GM18517 (cell line): ENCODE data around the gene BMPER.

Source experiments
- ATAC-seq: cut with Tn5 transposase; IDR thresholded peaks from one replicate; pipeline ENCODE4 v1.9.1; 2021; ENCODE audit warnings: mild to moderate bottlenecking, moderate library complexity; ENCODE audit not compliant: unreplicated experiment

Gene BMPER

DNA sequence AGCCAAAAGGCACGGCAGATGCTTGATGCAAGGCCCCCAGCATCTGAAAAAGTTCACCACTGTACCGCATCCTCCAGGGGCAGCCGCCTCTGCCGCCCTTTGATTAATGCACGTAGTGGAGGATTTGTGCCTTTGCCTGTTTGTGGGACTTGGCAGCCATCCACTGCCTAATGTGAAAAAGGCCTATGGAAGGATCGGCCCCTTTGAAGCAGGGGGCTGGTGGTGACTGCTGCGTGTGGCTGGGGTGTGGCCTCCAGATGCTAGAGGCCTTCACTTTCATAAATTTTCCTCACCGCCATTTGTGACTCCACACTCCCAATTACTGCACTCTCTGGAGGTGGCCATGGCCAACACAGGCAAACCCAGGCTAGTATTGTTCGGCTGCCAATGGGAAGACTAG is 226.0 kb downstream of the BMPER start:
- ATAC-seq = no peak

DNA sequence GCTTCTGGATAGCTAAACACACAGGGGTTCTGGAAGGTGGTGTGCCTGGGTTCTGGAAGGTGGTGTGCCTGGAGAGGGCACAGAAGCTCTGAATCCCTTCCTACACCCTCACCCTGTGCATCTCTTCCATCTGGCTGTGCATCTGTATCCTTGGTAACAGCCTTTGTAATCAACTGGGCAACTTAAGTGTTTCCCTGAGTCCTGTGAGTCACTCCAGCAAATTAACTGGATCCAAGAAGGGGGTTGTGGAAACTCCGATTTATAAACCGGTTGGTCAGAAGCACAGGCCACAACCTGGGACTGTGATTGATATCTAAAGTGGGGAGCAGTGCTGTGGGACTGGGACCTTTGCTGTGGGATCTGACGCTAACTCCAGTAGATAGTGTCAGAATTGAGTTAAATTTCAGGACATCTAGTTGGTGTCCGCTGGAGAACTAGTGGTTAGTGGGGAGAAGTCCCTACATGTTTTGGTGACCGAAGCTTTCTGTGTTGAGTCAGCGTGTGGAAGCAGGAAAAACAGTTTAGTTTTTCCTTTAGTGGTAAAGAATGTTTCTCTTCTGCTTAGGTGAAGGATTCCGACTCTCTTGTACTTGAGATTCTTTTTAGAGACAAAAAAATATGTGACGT is 228.1 kb downstream of the BMPER start:
- ATAC-seq = no peak

DNA sequence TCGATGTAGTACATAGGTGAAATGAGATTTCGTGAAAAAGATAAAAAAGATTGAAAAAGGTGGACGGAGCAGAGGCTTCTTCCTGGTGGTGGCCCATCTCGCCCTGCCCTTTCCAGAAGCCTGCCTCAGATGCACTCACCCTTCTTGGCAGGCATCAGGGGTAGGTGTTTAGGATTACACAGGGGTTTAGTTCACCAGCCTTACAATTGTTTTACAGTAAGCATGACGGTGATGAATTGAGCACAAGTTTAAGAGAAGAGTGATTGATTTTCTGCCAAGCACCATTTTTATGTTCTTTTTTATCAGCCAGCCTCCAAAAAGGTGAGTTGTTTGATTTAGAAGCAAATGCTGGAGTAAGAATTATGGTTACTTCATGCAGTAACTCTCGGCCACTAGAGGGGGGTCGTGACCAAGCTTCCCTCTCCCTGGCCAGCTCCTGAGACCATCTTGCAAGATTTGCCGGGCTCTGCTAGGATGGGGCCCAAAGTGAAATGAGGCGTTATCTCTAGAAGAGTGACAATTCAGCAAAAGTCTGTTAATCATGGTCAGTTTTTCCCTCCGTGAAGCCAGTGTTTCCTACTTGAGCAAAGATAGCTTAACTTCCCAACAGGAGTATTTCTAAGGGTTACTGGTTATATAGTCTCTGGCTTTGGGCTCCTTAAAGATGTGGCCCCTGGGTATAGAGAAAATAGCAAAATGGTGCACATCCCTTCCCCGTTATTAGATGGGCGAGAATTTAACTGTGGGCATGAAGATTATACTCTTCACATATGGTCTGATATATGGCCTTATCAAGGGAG is 228.8 kb downstream of the BMPER start:
- no peak for ATAC-seq

DNA sequence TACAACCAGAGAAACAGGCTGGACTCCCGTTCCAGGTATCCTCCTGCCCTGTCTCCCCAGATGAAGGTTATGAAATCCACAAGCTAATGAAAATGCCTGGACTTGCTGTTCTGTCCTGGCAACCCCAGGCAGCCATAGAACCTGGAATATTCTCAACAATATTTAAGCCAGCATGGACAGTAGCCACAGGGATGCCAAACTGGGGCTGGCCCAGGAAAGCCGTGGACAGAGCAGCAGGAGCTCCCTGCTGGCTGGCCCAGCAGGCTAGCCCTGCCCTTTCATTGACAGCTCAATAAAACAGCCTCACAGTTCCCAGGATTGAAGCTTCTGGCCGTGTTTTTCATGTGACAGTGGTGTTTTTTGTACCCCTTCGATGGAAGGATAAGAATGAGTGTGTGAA is 230.6 kb downstream of the BMPER start:
- no peak for ATAC-seq

DNA sequence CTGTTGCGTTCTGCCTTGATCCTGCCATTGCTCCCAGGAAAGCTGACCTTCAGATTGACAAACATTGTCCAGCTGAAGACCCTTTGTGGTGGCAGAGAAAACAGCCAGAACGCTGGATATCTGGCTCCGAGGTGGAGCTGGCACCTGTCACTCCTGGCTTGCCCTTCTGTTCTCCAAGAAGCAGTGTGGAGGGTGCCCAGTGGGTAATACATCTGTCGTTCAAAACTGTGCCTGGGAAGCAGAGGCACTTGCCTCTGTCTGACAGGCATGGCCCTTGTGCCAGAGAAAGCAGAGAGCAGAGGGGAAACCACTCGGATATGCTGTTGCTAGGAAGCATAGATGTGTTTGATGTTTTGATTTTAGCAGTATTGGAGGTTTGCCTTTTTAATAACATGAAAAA is 231.4 kb downstream of the BMPER start:
- ATAC-seq = no peak

DNA sequence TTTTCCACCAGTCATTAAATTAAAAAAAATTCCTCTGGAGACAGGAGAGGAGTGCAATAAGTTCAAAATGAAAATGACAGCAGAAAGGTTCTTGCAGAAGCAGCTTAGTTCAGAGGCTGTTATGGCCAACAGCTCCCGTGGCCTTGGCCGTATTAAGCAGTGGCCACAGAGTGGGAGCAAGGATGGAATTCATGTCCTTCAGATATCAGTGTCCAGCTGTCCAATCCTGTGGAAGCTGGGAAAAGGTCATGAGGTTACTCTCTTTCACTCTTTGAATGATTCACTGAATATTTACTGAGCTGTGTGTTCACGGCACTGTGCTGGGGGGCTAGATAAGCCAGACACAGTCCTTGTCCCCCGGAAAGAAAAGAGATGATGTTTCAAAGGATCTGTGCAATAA is 231.8 kb downstream of the BMPER start:
- ATAC-seq = no peak

DNA sequence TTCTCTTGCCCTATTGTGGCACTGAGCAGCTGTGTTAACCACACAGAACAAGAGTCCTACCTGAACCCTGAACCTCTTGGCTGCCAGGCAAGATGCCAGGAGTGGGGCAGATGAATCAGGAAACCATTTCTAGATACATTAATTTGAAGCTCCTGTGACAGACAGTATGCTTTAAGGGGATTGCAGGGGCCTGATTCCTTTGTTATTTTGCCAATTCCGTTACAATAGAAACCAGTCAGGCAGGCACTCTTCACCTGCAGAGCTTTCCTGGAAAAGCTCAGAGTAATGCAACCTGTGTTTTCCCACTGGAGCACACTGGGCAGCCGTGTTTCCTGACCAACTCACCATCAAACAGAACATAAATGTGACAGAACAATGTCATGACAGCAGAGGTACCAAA is 233.1 kb downstream of the BMPER start:
- ATAC-seq = no peak

DNA sequence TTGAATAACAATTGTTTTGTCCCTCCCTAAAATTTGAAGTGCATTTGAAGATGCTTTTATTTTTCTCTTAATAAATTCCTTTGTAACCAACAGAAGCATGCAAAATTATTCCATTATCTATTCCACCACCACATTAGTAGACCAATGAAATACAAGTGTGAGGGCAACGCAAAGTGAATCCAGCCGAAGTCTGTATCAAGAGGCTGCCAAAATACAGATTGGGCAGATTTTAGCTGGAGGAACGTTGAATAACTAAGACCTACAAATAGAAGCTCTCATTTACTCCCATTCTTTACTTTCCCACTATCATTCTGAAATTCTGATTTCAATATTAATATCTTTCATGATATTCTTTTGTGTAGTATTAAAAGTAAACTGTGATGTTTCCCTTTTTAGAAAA is 233.7 kb downstream of the BMPER start:
- no peak for ATAC-seq

DNA sequence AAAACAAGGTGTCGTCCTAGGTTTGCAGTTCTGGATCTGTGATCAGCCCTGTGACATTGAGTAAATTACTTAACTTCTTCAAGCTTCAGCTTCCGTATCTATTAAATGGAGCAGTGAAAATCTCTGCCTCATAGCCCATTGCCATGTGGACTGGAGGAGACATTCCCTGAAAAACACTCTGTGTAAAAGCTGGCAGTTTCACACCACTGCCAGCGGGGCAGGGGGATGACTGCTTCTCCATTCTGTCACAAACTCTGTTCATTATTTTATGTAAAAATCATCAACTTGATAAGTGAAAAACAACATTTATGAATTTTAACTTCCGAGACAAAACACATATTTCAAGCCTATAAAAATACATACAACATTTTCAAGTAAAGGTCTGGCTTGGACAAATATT is 234.7 kb downstream of the BMPER start:
- ATAC-seq = no peak

DNA sequence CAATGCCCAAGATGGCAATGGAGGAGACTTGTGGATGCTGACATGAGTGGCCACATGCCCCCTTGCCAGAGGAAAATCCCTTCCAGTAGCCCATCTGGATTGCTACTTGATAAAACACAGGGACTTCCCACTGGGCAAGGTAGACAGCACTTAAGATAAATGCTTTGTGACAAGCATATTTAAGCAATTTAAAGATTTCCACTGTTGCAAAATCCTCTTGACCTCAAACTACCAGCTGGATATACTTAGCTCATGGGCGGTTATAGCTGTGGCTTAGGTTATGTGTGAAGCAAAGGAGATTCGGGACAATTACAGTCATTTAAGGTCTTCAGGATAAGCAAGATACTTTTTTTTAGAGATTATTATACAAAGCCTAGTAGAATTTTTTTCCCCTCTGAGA is 238.1 kb downstream of the BMPER start:
- ATAC-seq = no peak

DNA sequence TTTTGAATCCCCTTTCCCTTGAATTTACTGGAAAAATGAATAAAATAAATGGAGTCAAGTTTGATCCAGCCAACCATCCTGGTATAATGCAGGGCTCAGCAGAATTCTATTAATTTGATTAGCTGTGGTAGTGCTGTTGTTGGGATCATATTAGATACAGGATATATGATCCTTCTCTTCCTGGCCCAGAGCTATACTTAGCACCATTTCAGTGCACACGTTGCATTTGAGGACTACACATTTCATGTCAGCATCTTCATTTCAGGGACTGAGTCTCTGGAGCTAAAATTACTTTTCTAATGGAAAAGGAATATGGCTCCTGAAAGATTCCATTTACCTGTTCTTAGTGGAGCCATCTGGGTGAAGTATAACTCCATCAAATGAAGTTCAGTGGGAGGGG is 240.3 kb downstream of the BMPER start:
- ATAC-seq = no peak

DNA sequence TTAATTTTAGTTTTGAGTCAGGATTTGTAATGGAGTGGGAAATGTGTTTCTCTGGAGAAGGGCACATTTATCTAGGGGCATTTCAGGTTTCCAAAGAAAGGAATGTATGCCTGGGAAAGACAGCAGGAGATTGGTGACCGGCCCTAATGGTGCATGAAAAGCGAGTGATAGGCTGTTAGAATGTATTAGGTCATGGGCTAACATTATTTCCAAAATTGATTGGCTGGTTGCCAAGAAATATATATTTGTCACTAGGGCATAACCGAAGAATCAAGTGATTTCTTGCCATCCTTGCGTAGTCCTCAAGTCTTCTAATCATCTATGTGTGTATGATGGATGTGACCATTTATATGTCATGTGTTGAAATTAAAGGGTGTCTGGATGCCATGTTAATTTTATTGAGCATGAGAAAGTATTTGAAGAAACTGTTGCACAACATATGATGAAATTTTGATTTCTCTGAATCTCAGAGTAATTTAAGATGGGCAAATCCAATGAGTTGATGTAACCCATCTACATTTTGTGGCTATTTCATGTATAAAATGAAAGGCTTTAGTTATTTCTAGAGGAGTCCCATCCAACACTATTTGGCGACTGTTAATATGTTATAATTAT is 248.4 kb downstream of the BMPER start:
- no peak for ATAC-seq

DNA sequence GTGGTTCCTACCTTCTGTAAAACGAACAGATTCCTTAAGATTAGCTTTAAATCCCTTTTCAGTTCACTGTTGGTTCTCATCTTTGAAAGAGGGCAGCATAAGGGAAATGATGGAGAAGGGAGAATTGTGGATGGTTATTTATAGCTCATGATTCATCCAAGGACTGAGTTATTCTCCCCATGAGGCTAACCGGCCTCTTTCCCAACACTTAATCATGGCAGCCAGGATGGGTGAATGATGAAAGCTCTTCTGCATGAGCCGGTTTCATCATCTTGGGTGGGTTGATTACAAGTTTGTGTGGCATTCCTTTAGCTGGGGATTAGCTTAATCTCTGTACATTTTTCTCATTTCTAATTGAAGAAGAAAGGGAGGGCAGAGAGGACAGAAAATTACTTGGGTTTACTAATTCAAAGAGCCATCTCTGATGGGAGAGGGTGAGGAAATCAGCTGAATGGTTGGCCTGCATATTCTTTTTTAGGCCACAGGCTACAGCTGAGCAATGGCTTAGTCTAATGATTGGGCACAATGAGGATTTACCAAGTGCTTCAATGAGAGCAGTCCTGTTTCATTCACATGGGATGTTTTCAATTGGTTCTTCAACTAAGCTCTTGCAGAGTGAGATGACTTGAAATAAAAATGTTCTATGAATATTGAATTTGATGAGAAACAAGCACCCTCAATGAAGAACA is 250.0 kb downstream of the BMPER start:
- no peak for ATAC-seq

DNA sequence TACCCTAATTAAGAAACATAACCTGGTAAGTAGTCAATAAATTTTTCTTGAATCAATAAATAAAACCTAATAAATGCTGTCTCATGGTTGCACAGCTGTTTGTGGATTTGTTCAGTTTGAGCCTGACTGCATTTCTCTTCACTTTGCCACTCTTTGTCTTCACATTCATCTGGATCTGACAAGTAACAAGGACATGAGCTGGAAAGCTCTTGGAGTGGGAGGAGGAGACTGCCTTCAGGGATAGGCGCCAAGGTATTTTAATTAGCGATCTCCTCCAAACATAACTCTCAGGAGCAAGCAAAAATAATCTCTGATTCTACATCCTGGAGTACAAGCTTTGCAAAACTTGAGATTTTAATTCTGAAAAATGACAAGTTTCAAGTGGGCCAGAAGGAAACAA is 251.0 kb downstream of the BMPER start:
- no peak for ATAC-seq

DNA sequence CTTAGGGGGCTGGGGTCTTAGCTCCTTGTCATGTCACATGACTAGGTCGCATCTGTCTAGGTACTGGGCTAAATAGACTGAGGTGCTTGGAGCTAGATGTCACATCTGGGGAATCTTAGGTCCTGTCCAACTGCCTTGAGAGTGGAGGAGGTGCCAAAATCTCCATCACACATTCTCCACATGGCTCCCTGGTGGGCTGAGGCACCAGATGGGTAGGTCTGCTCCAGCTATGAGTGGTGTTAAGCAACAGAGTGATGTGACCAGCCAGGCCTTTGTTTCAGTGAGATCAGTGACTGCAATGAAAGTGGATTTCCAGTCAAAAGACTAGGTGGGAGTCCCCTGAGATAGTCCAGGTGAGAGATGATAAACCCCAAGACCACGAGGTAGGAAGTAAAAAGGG is 251.8 kb downstream of the BMPER start:
- no peak for ATAC-seq

DNA sequence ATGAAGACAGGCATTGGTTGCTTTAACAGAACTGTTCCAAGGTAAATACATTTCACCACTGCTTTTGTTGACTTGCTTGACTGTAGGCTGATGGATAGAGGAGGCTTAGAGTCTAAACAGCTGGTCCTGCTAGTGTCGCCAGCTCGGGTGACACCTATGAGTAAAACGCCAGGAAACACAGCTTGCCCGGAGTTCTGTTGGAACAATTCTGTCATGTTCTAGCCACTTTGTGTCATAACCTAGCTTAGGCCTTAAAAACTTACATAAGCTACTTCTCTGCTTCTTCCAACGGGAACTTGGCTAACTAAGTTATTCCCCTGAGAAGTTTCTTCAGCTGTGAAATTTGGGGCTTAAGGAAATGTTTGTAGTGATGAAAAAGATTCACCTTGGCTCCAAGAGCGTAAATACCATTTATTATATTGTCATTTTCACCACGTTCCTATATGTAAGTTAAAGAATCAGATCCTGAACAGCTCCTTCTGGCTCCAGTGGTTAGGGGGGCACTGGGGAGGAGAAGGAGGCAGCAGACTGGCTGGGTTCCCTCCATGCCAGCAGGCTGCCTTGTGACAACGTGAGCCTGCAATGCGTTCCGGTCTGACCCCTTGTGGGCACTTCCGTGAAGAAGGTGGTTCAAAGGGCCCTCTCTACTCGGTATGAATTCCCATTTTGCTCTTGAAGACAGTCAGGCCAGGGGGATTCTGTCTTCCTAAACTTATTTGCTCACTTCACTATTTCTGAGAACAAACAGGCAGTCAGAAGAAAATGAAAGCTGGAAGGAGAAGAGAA is 253.2 kb downstream of the BMPER start:
- ATAC-seq = no peak

DNA sequence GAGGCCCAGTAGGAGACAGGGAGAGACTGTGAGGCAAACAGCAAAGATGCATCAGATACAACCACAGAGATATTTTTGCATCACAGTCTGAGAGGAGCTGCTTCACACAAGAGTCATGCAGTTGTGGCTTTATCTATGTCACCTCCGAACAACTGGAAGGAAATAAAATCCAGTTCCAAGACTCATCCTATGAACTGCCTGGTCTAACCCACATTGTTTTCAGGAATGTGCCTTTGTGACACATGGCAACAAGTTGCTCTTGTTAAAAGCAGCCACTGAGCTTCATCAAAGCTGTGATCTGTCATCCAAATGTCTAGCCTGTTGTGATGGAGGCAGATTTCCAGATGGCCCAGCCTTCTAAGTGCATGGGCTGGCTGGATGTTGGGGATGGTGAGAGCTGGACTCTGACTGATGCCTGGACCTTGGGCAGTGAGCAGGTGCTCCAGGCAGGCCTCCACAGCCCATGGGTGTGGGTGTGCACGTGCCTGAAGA is 255.0 kb downstream of the BMPER start:
- no peak for ATAC-seq

DNA sequence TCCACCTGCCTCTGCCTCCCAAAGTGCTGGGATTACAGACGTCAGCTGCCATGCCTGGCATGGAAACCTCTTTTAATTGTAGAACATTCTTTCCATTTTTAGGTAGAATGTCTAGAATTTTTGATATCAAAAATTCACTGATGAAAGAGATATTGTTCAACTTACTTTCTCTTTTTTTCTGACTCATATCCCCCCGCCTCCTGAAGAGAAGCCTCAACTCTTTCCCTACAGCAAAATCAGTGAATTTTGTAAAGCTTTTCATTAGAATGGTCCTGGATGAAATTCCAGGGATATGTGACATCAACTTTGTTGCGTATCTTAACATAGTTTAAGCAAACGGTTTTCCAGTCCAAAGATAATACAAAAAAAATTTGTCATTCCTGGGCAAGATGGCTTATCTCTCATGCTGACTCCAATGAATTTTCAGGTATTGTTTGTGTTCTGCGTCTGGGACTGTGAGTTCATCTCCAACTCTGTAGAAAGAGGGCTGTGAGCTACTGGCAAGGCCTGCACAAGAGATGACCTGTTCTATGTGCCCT is 256.8 kb downstream of the BMPER start:
- no peak for ATAC-seq

DNA sequence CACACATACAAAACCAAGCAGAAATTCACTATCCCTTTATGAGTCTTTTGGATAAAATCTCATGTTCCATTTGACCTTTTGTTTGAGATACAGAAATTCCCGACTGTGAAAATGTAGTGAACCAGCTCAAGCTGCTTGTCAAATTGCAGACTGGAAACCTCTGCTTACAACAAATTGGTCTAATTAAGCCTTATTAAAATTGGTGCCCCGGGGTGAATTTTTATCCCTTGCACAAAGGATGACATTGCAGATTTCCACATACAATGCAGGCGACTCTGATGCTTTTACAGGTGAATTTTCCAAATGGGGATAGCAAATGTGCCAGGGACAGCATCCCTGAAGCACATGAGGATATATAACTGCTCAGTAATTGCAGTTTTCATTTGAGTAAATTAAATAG is 257.3 kb downstream of the BMPER start:
- no peak for ATAC-seq

DNA sequence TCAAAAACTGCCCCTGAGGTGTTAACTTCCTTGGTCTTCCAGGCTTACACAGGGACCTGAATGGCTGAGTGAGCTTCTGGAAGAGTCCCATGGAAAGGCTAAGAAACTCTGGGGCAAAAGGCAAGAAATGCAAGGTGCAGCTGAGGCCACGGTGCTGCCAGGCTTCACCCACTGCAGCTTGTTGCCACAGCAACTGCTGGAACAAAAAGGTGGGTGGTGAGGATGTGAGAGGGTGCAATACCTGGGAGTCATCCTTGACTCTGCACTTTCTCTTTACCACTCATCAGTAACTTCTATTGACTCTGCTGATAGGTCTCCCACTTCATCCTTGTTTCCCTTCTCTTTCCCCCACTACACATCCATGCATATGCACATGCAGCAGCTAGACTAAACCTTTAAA is 258.6 kb downstream of the BMPER start:
- no peak for ATAC-seq

DNA sequence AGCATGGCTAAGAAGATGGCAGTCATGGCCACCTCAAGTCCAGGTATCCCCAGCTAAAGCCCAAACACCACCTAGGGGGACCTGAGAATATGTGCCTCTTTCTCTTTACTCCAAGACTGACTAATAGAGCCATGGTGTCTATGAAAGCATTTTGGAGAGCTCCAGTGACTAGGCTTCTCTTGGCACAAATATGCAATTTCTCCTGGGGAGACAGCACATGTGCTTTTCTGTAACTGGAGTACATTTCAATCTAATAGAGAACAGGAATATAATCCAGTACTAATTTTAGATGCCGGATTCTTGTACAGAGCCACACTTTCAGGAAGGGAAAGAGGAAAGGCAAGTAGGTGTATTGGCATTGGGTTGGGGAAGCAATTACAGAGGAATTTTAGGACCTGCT is 260.1 kb downstream of the BMPER start:
- ATAC-seq = no peak
